Measurements from ENCODE around the gene CLN3.
"Not testable (repeated sequence)": the region's sequence is repeated elsewhere in the genome, so short reads cannot be mapped to it uniquely, and the experiment has no call there.

Gene CLN3

GRCh38 chr16:28473714-28474265, 18.1 kb downstream of the CLN3 start:
- no peak overlapping the region for H3K27ac ChIP-seq
- no peak for TF ChIP-seq CTCF (IDR thresholded peaks at IDR 0.05)
- no peak overlapping the region for H3K4me3 ChIP-seq
- DNase-seq (ENCODE audit: low spot score): no peak

DNA sequence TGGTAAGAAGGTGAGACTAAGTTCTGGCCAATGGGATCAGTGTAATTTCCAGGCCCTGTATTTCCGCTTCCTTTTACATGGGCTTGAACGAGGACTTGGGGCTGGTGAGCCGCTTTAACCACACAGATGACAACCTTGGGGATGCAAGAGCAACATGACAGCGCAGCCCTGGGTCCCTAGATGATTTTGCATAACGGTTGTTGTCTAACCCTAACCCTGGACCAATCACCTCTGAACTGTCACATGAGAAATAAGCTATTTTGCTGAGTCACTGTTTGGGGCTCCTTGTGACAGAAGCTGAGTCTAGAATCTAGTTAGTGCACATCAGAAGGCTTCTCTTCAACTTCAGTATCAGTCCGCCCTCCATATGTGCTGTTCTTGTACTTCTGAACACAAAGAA, 44.8 kb downstream of the CLN3 start:
- not testable (repeated sequence) for H3K4me3 ChIP-seq; H3K27ac ChIP-seq; DNase-seq (ENCODE audit: low spot score)

GRCh38 chr16:28446388-28446787, 45.5 kb downstream of the CLN3 start:
- DNase-seq (ENCODE audit: low spot score); H3K27ac ChIP-seq; H3K4me3 ChIP-seq: not testable (repeated sequence)

DNA sequence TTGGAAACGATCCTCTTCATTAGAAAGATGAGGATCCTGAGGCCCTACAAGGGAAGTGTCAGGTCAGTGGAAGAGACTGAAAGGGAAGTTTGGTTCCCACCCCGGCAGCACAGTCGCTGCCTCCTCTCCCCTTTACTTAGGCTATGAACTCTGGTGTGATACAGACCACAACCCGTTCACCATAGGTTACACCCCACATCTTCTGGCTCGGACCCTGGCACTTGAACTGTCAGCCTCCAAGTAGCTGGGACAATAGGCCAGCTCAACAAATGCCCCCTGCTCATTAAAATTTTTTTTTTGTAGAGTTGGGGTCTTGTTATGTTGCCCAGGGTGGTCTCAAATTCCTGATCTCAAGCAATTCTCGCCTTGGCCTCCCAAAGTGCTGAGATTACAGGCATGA, 47.9 kb downstream of the CLN3 start:
- H3K4me3 ChIP-seq; DNase-seq (ENCODE audit: low spot score); H3K27ac ChIP-seq: not testable (repeated sequence)

DNA sequence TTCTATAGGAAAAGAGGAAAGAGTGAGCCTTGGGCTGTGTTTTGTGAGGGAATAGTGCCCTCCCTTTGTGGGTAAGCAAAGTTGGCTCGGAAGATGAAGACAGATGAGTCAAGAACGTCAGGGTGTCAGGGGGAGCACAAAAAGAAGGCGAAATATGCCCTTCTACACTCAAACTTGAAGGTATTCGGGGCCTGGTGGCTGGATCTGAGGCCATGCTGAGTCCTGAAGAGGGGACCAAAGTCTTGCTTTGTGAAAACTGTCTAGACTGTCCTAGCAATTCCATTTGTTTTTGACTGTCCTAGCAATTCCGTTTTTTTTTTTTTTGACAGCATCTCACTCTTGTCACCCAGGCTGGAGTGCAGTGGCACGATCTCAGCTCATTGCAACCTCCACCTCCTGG, 53.0 kb downstream of the CLN3 start:
- not testable (repeated sequence) for H3K4me3 ChIP-seq; DNase-seq (ENCODE audit: low spot score); H3K27ac ChIP-seq

DNA sequence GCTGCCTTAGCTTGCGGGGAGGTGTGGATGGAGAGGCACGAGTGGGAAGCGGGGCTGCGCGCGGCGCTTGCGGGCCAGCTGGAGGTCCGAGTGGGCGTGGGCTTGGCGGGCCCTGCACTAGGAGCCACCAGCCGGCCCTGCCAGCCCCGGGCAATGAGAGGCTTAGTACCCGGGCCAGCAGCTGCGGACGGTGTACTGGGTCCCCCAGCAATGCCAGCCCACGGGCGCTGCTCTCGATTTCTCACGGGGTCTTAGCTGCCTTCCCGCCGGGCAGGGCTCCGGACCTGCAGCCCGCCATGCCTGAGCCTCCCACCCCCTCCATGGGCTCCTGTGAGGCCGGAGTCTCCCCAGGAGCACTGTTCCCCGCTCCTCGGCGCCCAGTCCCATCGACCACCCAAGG, 56.5 kb downstream of the CLN3 start:
- not testable (repeated sequence) for DNase-seq (ENCODE audit: low spot score); H3K27ac ChIP-seq; H3K4me3 ChIP-seq
